H9 (cell line): ENCODE data around the gene SEMA6A. TPM values are rescaled to one million over a fixed set of nuclear protein-coding genes. Genes with fewer than 3 reads are reported as not detected.

ENCODE experiments used
- DNase-seq: peaks from one replicate; pipeline ENCODE4 v3.0.0-alpha.2; 2017
- H2AFZ ChIP-seq: one replicate; pipeline ENCODE4 v1.6.1; 2013; ENCODE audit warnings: mild to moderate bottlenecking, low read length, control low read depth, moderate library complexity
- H2AK5ac ChIP-seq: 2 replicates; pipeline ENCODE4 v1.6.1; 2013; ENCODE audit warnings: low read length, control low read depth, mixed read lengths; ENCODE audit not compliant: insufficient read length
- H2BK120ac ChIP-seq: one replicate; pipeline ENCODE4 v1.6.1; 2013; ENCODE audit warnings: low read depth, mild to moderate bottlenecking, low read length, control low read depth, inconsistent platforms; ENCODE audit not compliant: poor library complexity, severe bottlenecking
- H2BK12ac ChIP-seq: 2 replicates; pipeline ENCODE4 v1.6.1; 2013; ENCODE audit warnings: low read length, control low read depth, mixed read lengths, low read depth; ENCODE audit not compliant: insufficient read length
- H2BK15ac ChIP-seq: 2 replicates; pipeline ENCODE4 v1.6.1; 2013; ENCODE audit warnings: low read depth, low read length, control low read depth
- H2BK20ac ChIP-seq: one replicate; pipeline ENCODE4 v1.6.1; 2013; ENCODE audit warnings: low read depth, mild to moderate bottlenecking, low read length, control low read depth, inconsistent platforms; ENCODE audit not compliant: poor library complexity, severe bottlenecking
- H2BK5ac ChIP-seq: 2 replicates; pipeline ENCODE4 v1.6.1; 2013; ENCODE audit warnings: low read length, control low read depth, mixed read lengths; ENCODE audit not compliant: insufficient read length
- H3K14ac ChIP-seq: 2 replicates; pipeline ENCODE4 v1.6.1; 2013; ENCODE audit warnings: low read length, control low read depth; ENCODE audit not compliant: insufficient read depth
- H3K18ac ChIP-seq: 2 replicates; pipeline ENCODE4 v1.6.1; 2013; ENCODE audit warnings: low read depth, mild to moderate bottlenecking, mixed read lengths, low read length, control low read depth; ENCODE audit not compliant: insufficient read length
- H3K23ac ChIP-seq: 2 replicates; pipeline ENCODE4 v1.6.1; 2013; ENCODE audit warnings: low read length, control low read depth, mixed read lengths, low read depth; ENCODE audit not compliant: insufficient read length
- H3K23me2 ChIP-seq: 2 replicates; pipeline ENCODE4 v1.6.1; 2013; ENCODE audit warnings: low read depth, mild to moderate bottlenecking, mixed read lengths, low read length, control low read depth; ENCODE audit not compliant: insufficient read length, poor library complexity, severe bottlenecking
- H3K27ac ChIP-seq: 2 replicates; pipeline ENCODE4 v1.5.1; 2013; ENCODE audit warnings: low read length, control low read depth, mixed read lengths, low read depth; ENCODE audit not compliant: insufficient read length
- H3K27me3 ChIP-seq: 2 replicates; pipeline ENCODE4 v1.6.1; 2013; ENCODE audit warnings: low read length, control low read depth, inconsistent platforms; ENCODE audit not compliant: insufficient read depth
- H3K4ac ChIP-seq: 2 replicates; pipeline ENCODE4 v1.6.1; 2013; ENCODE audit warnings: low read depth, mild to moderate bottlenecking, control low read depth, inconsistent platforms, low read length, moderate library complexity
- H3K4me1 ChIP-seq: 2 replicates; pipeline ENCODE4 v1.6.1; 2013; ENCODE audit warnings: low read length, control low read depth, inconsistent platforms; ENCODE audit not compliant: insufficient read depth
- H3K4me2 ChIP-seq: 2 replicates; pipeline ENCODE4 v1.6.1; 2013; ENCODE audit warnings: low read length, control low read depth, mixed read lengths; ENCODE audit not compliant: insufficient read length, insufficient read depth
- H3K56ac ChIP-seq: 2 replicates; pipeline ENCODE4 v1.6.1; 2013; ENCODE audit warnings: low read depth, mild to moderate bottlenecking, mixed read lengths, low read length, control low read depth; ENCODE audit not compliant: insufficient read length
- H3K79me1 ChIP-seq: 2 replicates; pipeline ENCODE4 v1.6.1; 2013; ENCODE audit warnings: low read depth, mild to moderate bottlenecking, moderate library complexity, low read length, control low read depth, inconsistent platforms; ENCODE audit not compliant: insufficient read depth, poor library complexity, severe bottlenecking
- H3K79me2 ChIP-seq: 2 replicates; pipeline ENCODE4 v1.6.1; 2013; ENCODE audit warnings: low read length, control low read depth, inconsistent platforms; ENCODE audit not compliant: insufficient read depth
- H3K9ac ChIP-seq: 2 replicates; pipeline ENCODE4 v1.6.1; 2013; ENCODE audit warnings: low read length, control low read depth, mixed read lengths; ENCODE audit not compliant: insufficient read length; ENCODE audit errors: extremely low read depth
- H3K9me3 ChIP-seq: one replicate; pipeline ENCODE4 v1.6.1; 2013; ENCODE audit warnings: low read depth, low read length, inconsistent platforms; ENCODE audit not compliant: control insufficient read depth
- H3T11ph ChIP-seq: one replicate; pipeline ENCODE4 v1.6.1; 2013; ENCODE audit warnings: mild to moderate bottlenecking, low read length, control low read depth, inconsistent platforms
- H4K20me1 ChIP-seq: one replicate; pipeline ENCODE4 v1.6.1; 2013; ENCODE audit not compliant: control insufficient read depth, insufficient read length, insufficient read depth
- H4K5ac ChIP-seq: 2 replicates; pipeline ENCODE4 v1.6.1; 2013; ENCODE audit warnings: low read depth, mild to moderate bottlenecking, mixed read lengths, low read length, control low read depth; ENCODE audit not compliant: insufficient read length
- H4K8ac ChIP-seq: replicated peaks from 2 replicates; pipeline ENCODE4 v1.6.1; 2013; ENCODE audit warnings: low read length, control low read depth, mixed read lengths, low read depth; ENCODE audit not compliant: insufficient read length
- H4K91ac ChIP-seq: 2 replicates; pipeline ENCODE4 v1.6.1; 2013; ENCODE audit warnings: low read depth, mild to moderate bottlenecking, moderate library complexity, mixed read lengths, low read length, control low read depth; ENCODE audit not compliant: insufficient read length
- H3K27ac Mint-ChIP-seq, 3 experiments: 2 replicates in 2 of 3; 3 replicates in 1 of 3; pipeline ENCODE4 v1.8.0; 2020 to 2021; ENCODE audit warnings: mixed read lengths in 3 of 3, mild to moderate bottlenecking in 1 of 3, moderate library complexity in 1 of 3
- H3K27me3 Mint-ChIP-seq: 2 replicates; pipeline ENCODE4 v1.8.0; 2021; ENCODE audit warnings: low read depth, mild to moderate bottlenecking, moderate library complexity, mixed read lengths
- H3K36me3 Mint-ChIP-seq, 3 experiments: 2 replicates in 2 of 3; 3 replicates in 1 of 3; pipeline ENCODE4 v1.8.0; 2020 to 2021; ENCODE audit warnings: low read depth in 3 of 3, mixed read lengths in 3 of 3; ENCODE audit not compliant: insufficient read depth in 1 of 3
- H3K4me1 Mint-ChIP-seq, 2 experiments: 2 replicates each; pipeline ENCODE4 v1.8.0; 2020; ENCODE audit warnings: mixed read lengths in 2 of 2
- H3K4me3 Mint-ChIP-seq, 2 experiments: 2 replicates in 1 of 2; 3 replicates in 1 of 2; pipeline ENCODE4 v1.8.0; 2020 to 2021; ENCODE audit warnings: mild to moderate bottlenecking in 2 of 2, mixed read lengths in 2 of 2, moderate library complexity in 1 of 2
- H3K9me3 Mint-ChIP-seq, 2 experiments: 2 replicates in 1 of 2; 3 replicates in 1 of 2; pipeline ENCODE4 v1.8.0; 2020; ENCODE audit warnings: mild to moderate bottlenecking in 2 of 2, mixed read lengths in 2 of 2, moderate library complexity in 1 of 2
- CTCF ChIP-seq: fragments of 200-600 bp; sonication (generic); conservative IDR thresholded peaks from 3 replicates; pipeline ENCODE4 v1.8.0; 2021; ENCODE audit warnings: antibody characterized with exemption, mild to moderate bottlenecking
- WGBS: extraction: QIAGEN DNeasy Blood & Tissue Kit; methylation state at CpG from one replicate; pipeline ENCODE4 v1.1.7; 2013; ENCODE audit warnings: missing lambda C conversion rate, low lambda C conversion rate, mixed read lengths; ENCODE audit not compliant: insufficient read length; ENCODE audit errors: extremely low coverage; 5-methylcytosine and 5-hydroxymethylcytosine counted together
- total RNA-seq: library from RNA; stranded (reverse); gene quantifications from 2 replicates; pipeline ENCODE4 v1.2.1, GENCODE V29; 2021

The SEMA6A gene
- total RNA-seq, 1 experiment from 2014 or later: 354 TPM

- Mint-ChIP-seq H3K4me3 (no peak overlapping the region), H3K4me1 (peaks cover 21 to 47% of the 10 kb centered on the region in 2 experiments), H3K27me3 (no peaks in the 10 kb centered on the region), H3K36me3 (peaks cover 36 to 46% (median 40%) of the 10 kb centered on the region in 3 experiments), H3K9me3 (peaks cover 11 to 15% of the 10 kb centered on the region in 2 experiments; a peak in 4 of 5 replicates), H3K27ac (peak overlapping the region in 2 of 3 experiments; percentile 1 to 29; a peak in 1 of 7 replicates)
- no peak overlapping the region for H4K8ac ChIP-seq
- H3K56ac ChIP-seq: no peak overlapping the region
- no peaks in the 10 kb centered on the region for H3K23me2 ChIP-seq
- H2BK15ac ChIP-seq: no peak overlapping the region
- peaks cover 90% of the 10 kb centered on the region for H3K79me2 ChIP-seq
- H3K4ac ChIP-seq: no peak overlapping the region
- H2AFZ ChIP-seq: no peak overlapping the region
- no peak overlapping the region for H3K4me2 ChIP-seq
- no peak overlapping the region for H3K14ac ChIP-seq
- H2BK120ac ChIP-seq: no peak overlapping the region
- no peak overlapping the region for H3T11ph ChIP-seq
- peak; percentile 59 for DNase-seq
- peaks cover 9% of the 10 kb centered on the region for H3K4me1 ChIP-seq
- H3K9ac ChIP-seq: no peak overlapping the region
- H2BK20ac ChIP-seq: no peak overlapping the region
- H3K27ac ChIP-seq: no peak overlapping the region
- H2AK5ac ChIP-seq: no peak overlapping the region
- H4K20me1 ChIP-seq: no peaks in the 10 kb centered on the region
- H2BK5ac ChIP-seq: no peak overlapping the region
- no peak overlapping the region for H2BK12ac ChIP-seq
- H3K9me3 ChIP-seq: no peaks in the 10 kb centered on the region
- no peak overlapping the region for H3K18ac ChIP-seq
- peaks cover 4% of the 10 kb centered on the region for H3K79me1 ChIP-seq
- TF ChIP-seq CTCF: no peak
- no peaks in the 10 kb centered on the region for H3K27me3 ChIP-seq
- H4K5ac ChIP-seq: no peak overlapping the region
- no peak overlapping the region for H4K91ac ChIP-seq
- WGBS: no CpG with 5 or more reads among the region's 3 CpGs
- no peak overlapping the region for H3K23ac ChIP-seq
Observed at GRCh38 chr5:116544531-116545241, 29.9 kb downstream of the SEMA6A start.
